ENCODE data around the gene ZNF800. TPM values are rescaled to one million over a fixed set of nuclear protein-coding genes. Genes with fewer than 3 reads are reported as not detected.

The ZNF800 gene
- total RNA-seq, 4 donors from 2014 or later: 24.7 to 35.6 (median 27.9) TPM

GRCh38 chr7:127365164-127365956 lies 27.1 kb downstream of the ZNF800 start:
- H3K4me1 ChIP-seq: no peaks in the 10 kb centered on the region
- peaks cover 11 to 36% (median 26%) of the 10 kb centered on the region in 4 donors for H3K36me3 ChIP-seq
- no peak for DNase-seq (ENCODE audit: extremely low spot score)
- intact Hi-C loops (cut with DNase I): no loop called here
- WGBS: 92% methylated on average over 5 of the region's 5 CpGs
- H3K27me3 ChIP-seq: no peaks in the 10 kb centered on the region
- H3K27ac ChIP-seq (replicated peaks in 1 of 4): no peak overlapping the region
- no peak overlapping the region for H3K4me3 ChIP-seq
- no peaks in the 10 kb centered on the region for H3K9me3 ChIP-seq
- TF ChIP-seq CTCF (IDR thresholded peaks at IDR 0.05): no peak
- TF ChIP-seq POLR2A (IDR thresholded peaks at IDR 0.05; ENCODE audit: low read depth): no peak
- TF ChIP-seq POLR2AphosphoS5 (IDR thresholded peaks at IDR 0.05): no peak
- TF ChIP-seq EP300 (IDR thresholded peaks at IDR 0.05): no peak

- WGBS: 86% methylated on average over 4 of the region's 4 CpGs
These were observed 30.0 kb downstream of the ZNF800 start for GRCh38 chr7:127362364-127363027.

DNA sequence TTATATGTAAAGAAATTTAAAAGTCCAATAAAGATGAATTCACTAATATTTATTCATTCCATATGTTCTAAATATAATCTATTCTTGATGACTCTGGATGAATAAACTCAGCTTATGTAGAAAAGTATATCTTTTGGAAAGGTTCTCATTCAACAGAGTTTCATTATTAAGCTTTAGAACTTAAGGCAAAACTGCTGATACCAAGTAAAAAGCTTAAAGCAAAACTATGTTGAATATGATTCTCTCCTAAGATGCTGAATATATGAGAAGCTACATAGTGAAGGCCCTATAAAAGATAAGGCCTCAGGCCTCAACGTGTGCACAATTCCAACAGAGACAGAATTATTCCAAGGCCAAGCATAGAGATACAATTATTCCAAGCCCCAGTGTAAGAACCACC lies 30.8 kb downstream of the ZNF800 start:
- no peak for DNase-seq (ENCODE audit: extremely low spot score)
- Histone ChIP-seq H3K4me3 (no peak overlapping the region), H3K4me1 (no peaks in the 10 kb centered on the region), H3K36me3 (peaks cover 11 to 34% (median 19%) of the 10 kb centered on the region in 4 donors), H3K9me3 (no peaks in the 10 kb centered on the region), H3K27ac (replicated peaks in 1 of 4) (no peak overlapping the region), H3K27me3 (no peaks in the 10 kb centered on the region)
- WGBS: 100% methylated on average over 1 of the region's 1 CpG
- no peak for TF ChIP-seq CTCF (IDR thresholded peaks at IDR 0.05)
- no peak for TF ChIP-seq POLR2A (IDR thresholded peaks at IDR 0.05; ENCODE audit: low read depth)
- no peak for TF ChIP-seq EP300 (IDR thresholded peaks at IDR 0.05)
- TF ChIP-seq POLR2AphosphoS5 (IDR thresholded peaks at IDR 0.05): no peak
- intact Hi-C loops (cut with DNase I): no loop called here

More at GRCh38 chr7:127362364-127363027, 30.0 kb downstream of the ZNF800 start:
- Histone ChIP-seq H3K4me1 (no peaks in the 10 kb centered on the region), H3K4me3 (no peak overlapping the region), H3K9me3 (no peaks in the 10 kb centered on the region), H3K27ac (replicated peaks in 1 of 4) (no peak overlapping the region), H3K27me3 (no peaks in the 10 kb centered on the region), H3K36me3 (peaks cover 11 to 34% (median 23%) of the 10 kb centered on the region in 4 donors)
- intact Hi-C loops (cut with DNase I): no loop called here
- TF ChIP-seq EP300 (IDR thresholded peaks at IDR 0.05) (no peak), POLR2AphosphoS5 (IDR thresholded peaks at IDR 0.05) (no peak), CTCF (IDR thresholded peaks at IDR 0.05) (no peak), POLR2A (IDR thresholded peaks at IDR 0.05; ENCODE audit: low read depth) (no peak)
- no peak for DNase-seq (ENCODE audit: extremely low spot score)

GRCh38 chr7:127359011-127359410 lies 33.5 kb downstream of the ZNF800 start:
- intact Hi-C loops (cut with DNase I): no loop called here
- DNase-seq (ENCODE audit: extremely low spot score): no peak
- Histone ChIP-seq H3K27ac (replicated peaks in 1 of 4) (no peak overlapping the region), H3K4me3 (no peak overlapping the region), H3K27me3 (no peaks in the 10 kb centered on the region), H3K4me1 (no peaks in the 10 kb centered on the region), H3K36me3 (peaks cover 6 to 48% (median 12%) of the 10 kb centered on the region in 4 donors), H3K9me3 (no peaks in the 10 kb centered on the region)
- whole genome bisulfite sequencing: 91% methylated on average over 1 of the region's 1 CpG
- TF ChIP-seq POLR2AphosphoS5 (IDR thresholded peaks at IDR 0.05): no peak
- no peak for TF ChIP-seq EP300 (IDR thresholded peaks at IDR 0.05)

- no peaks in the 10 kb centered on the region for H3K27me3 ChIP-seq
- peaks cover 0 to 14% (median 0%) of the 10 kb centered on the region in 4 donors for H3K36me3 ChIP-seq
- intact Hi-C loops (cut with DNase I): no loop called here
- no peak for DNase-seq (ENCODE audit: extremely low spot score)
- H3K9me3 ChIP-seq: no peaks in the 10 kb centered on the region
- H3K4me3 ChIP-seq: no peak overlapping the region
- H3K4me1 ChIP-seq: no peaks in the 10 kb centered on the region
- TF ChIP-seq POLR2A (IDR thresholded peaks at IDR 0.05; ENCODE audit: low read depth) (no peak), POLR2AphosphoS5 (IDR thresholded peaks at IDR 0.05) (no peak)
- H3K27ac ChIP-seq (replicated peaks in 1 of 4): no peak overlapping the region
These were observed 38.6 kb downstream of the ZNF800 start for GRCh38 chr7:127353897-127354296.
